Type B pancreatic cell (in vitro differentiated cells): Measurements from ENCODE around the gene HTRA3. TPM values are rescaled to one million over a fixed set of nuclear protein-coding genes. Genes with fewer than 3 reads are reported as not detected.

ENCODE experiments used
- DNase-seq: peaks from one replicate; pipeline ENCODE4 v3.0.0; 2021; ENCODE audit warnings: mixed read lengths; ENCODE audit not compliant: unreplicated experiment; ENCODE audit errors: extremely low spot score
- H3K27ac Mint-ChIP-seq: 2 replicates; pipeline ENCODE4 v1.8.0; 2021; ENCODE audit warnings: mild to moderate bottlenecking, mixed read lengths
- H3K27me3 Mint-ChIP-seq: 2 replicates; pipeline ENCODE4 v1.8.0; 2021; ENCODE audit warnings: mixed read lengths
- H3K36me3 Mint-ChIP-seq: 2 replicates; pipeline ENCODE4 v1.8.0; 2021; ENCODE audit warnings: mixed read lengths
- H3K4me1 Mint-ChIP-seq: one replicate; pipeline ENCODE4 v1.8.0; 2021; ENCODE audit warnings: mixed read lengths; ENCODE audit not compliant: unreplicated experiment
- H3K4me3 Mint-ChIP-seq: 2 replicates; pipeline ENCODE4 v1.8.0; 2021; ENCODE audit warnings: mild to moderate bottlenecking, mixed read lengths
- H3K9me3 Mint-ChIP-seq: 2 replicates; pipeline ENCODE4 v1.8.0; 2021; ENCODE audit warnings: mixed read lengths
- CTCF ChIP-seq: fragments of 200-600 bp; sonication (generic); conservative IDR thresholded peaks from 2 replicates; pipeline ENCODE4 v1.5.0; 2021; ENCODE audit warnings: antibody characterized with exemption, mild to moderate bottlenecking
- total RNA-seq: library from RNA; stranded (reverse); gene quantifications from 2 replicates; pipeline ENCODE4 v1.2.1, GENCODE V29; 2021; ENCODE audit warnings: low replicate concordance

The HTRA3 gene
- total RNA-seq, 1 donor from 2014 or later, result 4.4 TPM

- no peak for DNase-seq
- Mint-ChIP-seq H3K36me3 (no peaks in the 10 kb centered on the region), H3K27me3 (no peaks in the 10 kb centered on the region), H3K4me1 (peaks cover 5% of the 10 kb centered on the region), H3K9me3 (no peaks in the 10 kb centered on the region), H3K27ac (no peak overlapping the region), H3K4me3 (no peak overlapping the region)
- no peak for TF ChIP-seq CTCF
Observed at GRCh38 chr4:8308856-8309771, 39.6 kb downstream of the HTRA3 start.

- Mint-ChIP-seq H3K27me3 (no peaks in the 10 kb centered on the region), H3K9me3 (no peaks in the 10 kb centered on the region), H3K4me3 (no peak overlapping the region), H3K4me1 (peaks cover 9% of the 10 kb centered on the region), H3K36me3 (no peaks in the 10 kb centered on the region), H3K27ac (no peak overlapping the region)
- no peak for TF ChIP-seq CTCF
- DNase-seq, result no peak
Observed at GRCh38 chr4:8310306-8310705, 40.8 kb downstream of the HTRA3 start.

- Mint-ChIP-seq H3K4me3 (no peak overlapping the region), H3K4me1 (peaks cover 19% of the 10 kb centered on the region), H3K36me3 (no peaks in the 10 kb centered on the region), H3K9me3 (no peaks in the 10 kb centered on the region), H3K27me3 (no peaks in the 10 kb centered on the region), H3K27ac (no peak overlapping the region)
- no peak for DNase-seq
- TF ChIP-seq CTCF, result no peak
Observed at GRCh38 chr4:8311101-8312068, 41.8 kb downstream of the HTRA3 start.

- H3K4me3 Mint-ChIP-seq, result no peak overlapping the region
- no peak overlapping the region for H3K27ac Mint-ChIP-seq
- no peaks in the 10 kb centered on the region for H3K27me3 Mint-ChIP-seq
- no peaks in the 10 kb centered on the region for H3K9me3 Mint-ChIP-seq
- no peak for TF ChIP-seq CTCF
- H3K36me3 Mint-ChIP-seq, result no peaks in the 10 kb centered on the region
- H3K4me1 Mint-ChIP-seq, result peaks cover 16% of the 10 kb centered on the region
- no peak for DNase-seq
Observed at GRCh38 chr4:8312069-8312445, 42.5 kb downstream of the HTRA3 start.

GRCh38 chr4:8312976-8313375 is 43.4 kb downstream of the HTRA3 start:
- Mint-ChIP-seq H3K9me3 (no peaks in the 10 kb centered on the region), H3K27me3 (no peaks in the 10 kb centered on the region), H3K4me3 (no peak overlapping the region), H3K36me3 (no peaks in the 10 kb centered on the region), H3K4me1 (peaks cover 17% of the 10 kb centered on the region), H3K27ac (no peak overlapping the region)
- no peak for DNase-seq
- TF ChIP-seq CTCF, result no peak
